CD4-positive, alpha-beta memory T cell (primary cell): Measurements from ENCODE around the gene TMUB2. TPM values are rescaled to one million over a fixed set of nuclear protein-coding genes. Genes with fewer than 3 reads are reported as not detected.

ENCODE experiments used
- CTCF ChIA-PET: fragments of 350-600 bp; sonication (Branson Sonifier 250); formaldehyde crosslinking; loops from one replicate; lab custom pipeline; 2021; ENCODE audit warnings: inconsistent platforms; ENCODE audit not compliant: partially characterized antibody; lab: Charles Lee
- POLR2A ChIA-PET: fragments of 350-600 bp; sonication (Branson Sonifier 250); formaldehyde crosslinking; loops from one replicate; lab custom pipeline; 2021; ENCODE audit not compliant: partially characterized antibody; lab: Charles Lee
- DNase-seq, 5 donors: peaks; one replicate each; pipeline versions ENCODE4 v3.0.0 to v3.0.0-alpha.2; 2020 to 2022; ENCODE audit warnings: mixed read lengths in 1 of 5
- H3K27ac ChIP-seq: one replicate; pipeline ENCODE4 v1.7.0; 2013; ENCODE audit warnings: low read depth, low read length
- H3K27me3 ChIP-seq: 2 replicates; pipeline ENCODE4 v1.7.0; 2013; ENCODE audit warnings: mild to moderate bottlenecking, low read length, moderate library complexity; ENCODE audit not compliant: insufficient read depth
- H3K36me3 ChIP-seq: 2 replicates; pipeline ENCODE4 v1.7.0; 2013; ENCODE audit warnings: mild to moderate bottlenecking, low read length, moderate library complexity; ENCODE audit not compliant: insufficient read depth
- H3K4me1 ChIP-seq: 2 replicates; pipeline ENCODE4 v1.7.0; 2013; ENCODE audit warnings: mild to moderate bottlenecking, low read length, moderate library complexity; ENCODE audit not compliant: insufficient read depth
- H3K4me3 ChIP-seq, 2 donors: one replicate each; pipeline ENCODE4 v1.7.0; 2013; ENCODE audit warnings: low read length in 2 of 2, mild to moderate bottlenecking in 1 of 2
- H3K9me3 ChIP-seq, 2 donors: one replicate each; pipeline ENCODE4 v1.7.0; 2013; ENCODE audit warnings: low read length in 2 of 2, control low read depth in 1 of 2; ENCODE audit not compliant: control insufficient read depth in 1 of 2
- H3K27ac Mint-ChIP-seq, 7 donors: one replicate each; pipeline ENCODE4 v1.8.0; 2020 to 2021; ENCODE audit warnings: mixed read lengths in 7 of 7, mild to moderate bottlenecking in 6 of 7, inconsistent platforms in 3 of 7, moderate library complexity in 3 of 7
- H3K27me3 Mint-ChIP-seq, 2 donors: one replicate each; pipeline ENCODE4 v1.8.0; 2020 to 2021; ENCODE audit warnings: mixed read lengths in 2 of 2
- H3K36me3 Mint-ChIP-seq, 2 donors: one replicate each; pipeline ENCODE4 v1.8.0; 2020 to 2021; ENCODE audit warnings: mixed read lengths in 2 of 2, inconsistent platforms in 1 of 2, mild to moderate bottlenecking in 1 of 2
- H3K4me1 Mint-ChIP-seq, 4 donors: one replicate each; pipeline ENCODE4 v1.8.0; 2020 to 2021; ENCODE audit warnings: mixed read lengths in 4 of 4, mild to moderate bottlenecking in 1 of 4
- H3K4me3 Mint-ChIP-seq, 8 donors: one replicate each; pipeline ENCODE4 v1.8.0; 2020 to 2021; ENCODE audit warnings: mixed read lengths in 8 of 8, mild to moderate bottlenecking in 7 of 8, moderate library complexity in 6 of 8, inconsistent platforms in 3 of 8
- H3K9me3 Mint-ChIP-seq, 8 donors: one replicate each; pipeline ENCODE4 v1.8.0; 2020 to 2021; ENCODE audit warnings: mixed read lengths in 8 of 8, mild to moderate bottlenecking in 5 of 8, inconsistent platforms in 3 of 8, moderate library complexity in 1 of 8
- intact Hi-C: fragments of 100-400 bp; cut with micrococcal nuclease; formaldehyde crosslinking; loops from one replicate; pipeline ENCODE4 v1.15.1; 2023
- polyA plus RNA-seq, 2 donors: library from polyadenylated mRNA; unstranded; fragments of 300-500 nt; fragmentation: Illumina TruSeq; gene quantifications; one replicate each; pipeline ENCODE4 v1.2.3, GENCODE V29; 2021
- total RNA-seq, 2 experiments: library from RNA; stranded (reverse); gene quantifications; one replicate each; pipeline ENCODE4 v1.2.3, GENCODE V29; 2021

TMUB2 gene
- total and polyA plus RNA-seq, 4 experiments from 2014 or later, result 35.3 to 47.9 (median 40.4) TPM

DNA sequence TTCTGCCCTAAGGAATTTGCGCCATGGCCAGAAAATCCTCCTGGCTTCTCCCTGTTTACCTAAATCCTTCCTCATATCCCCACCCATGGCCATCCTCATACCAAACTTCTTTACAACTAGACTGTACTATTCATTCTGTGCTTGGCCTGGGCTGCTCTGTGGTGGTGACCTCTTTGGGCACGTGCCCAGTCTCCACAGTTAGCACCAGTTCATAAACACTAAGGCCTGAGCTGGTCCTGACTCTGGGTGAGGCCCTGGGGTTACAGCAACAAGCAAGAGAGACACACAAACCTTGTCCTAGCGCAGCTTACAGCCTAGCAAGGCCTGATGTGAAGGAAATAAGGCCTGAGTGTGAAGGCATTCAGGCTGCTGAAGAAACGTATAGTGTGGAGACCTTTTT is 16.0 kb downstream of the TMUB2 start:
- Mint-ChIP-seq H3K4me3 (peak overlapping the region in 4 of 8 donors; percentile 1 to 69 (median 44)), H3K9me3 (no peaks in the 10 kb centered on the region), H3K27ac (peak overlapping the region in 6 of 7 donors; percentile 9 to 94 (median 71)), H3K27me3 (no peaks in the 10 kb centered on the region), H3K4me1 (peaks cover 30 to 48% (median 40%) of the 10 kb centered on the region in 4 donors), H3K36me3 (peaks cover 3 to 26% of the 10 kb centered on the region in 2 donors)
- Histone ChIP-seq H3K27me3 (no peaks in the 10 kb centered on the region), H3K36me3 (peaks cover 8% of the 10 kb centered on the region), H3K4me1 (peaks cover 32% of the 10 kb centered on the region), H3K27ac (no peak overlapping the region), H3K4me3 (no peak overlapping the region), H3K9me3 (no peaks in the 10 kb centered on the region)
- intact Hi-C loops, result no loop called here
- DNase-seq, result no peak
- POLR2A ChIA-PET, result interaction anchor here (1.1 to 10.5 kb wide), 4 partner anchors 13 to 143 kb away, joined by 3 to 325 read pairs (median 75); partner anchors contain the start of genes GRN, SLC25A39, TMUB2 and UBTF
- CTCF ChIA-PET, result interaction anchor here (0.6 to 3.8 kb wide), 7 partner anchors 8 to 516 kb away, joined by 3 to 39 read pairs (median 4); partner anchors contain the start of gene TMUB2

- Mint-ChIP-seq H3K36me3 (peaks cover 8 to 29% of the 10 kb centered on the region in 2 donors), H3K9me3 (no peaks in the 10 kb centered on the region), H3K4me1 (peaks cover 26 to 44% (median 35%) of the 10 kb centered on the region in 4 donors), H3K27ac (peak overlapping the region; percentile 58 to 94 (median 87)), H3K27me3 (no peaks in the 10 kb centered on the region), H3K4me3 (peak overlapping the region in 3 of 8 donors; percentile 1 to 53 (median 26))
- intact Hi-C loops, result no loop called here
- peaks cover 26% of the 10 kb centered on the region for H3K4me1 ChIP-seq
- peak; percentile 43 to 60 (median 50) for DNase-seq
- no peaks in the 10 kb centered on the region for H3K27me3 ChIP-seq
- H3K27ac ChIP-seq, result no peak overlapping the region
- no peaks in the 10 kb centered on the region for H3K9me3 ChIP-seq
- H3K36me3 ChIP-seq, result peaks cover 16% of the 10 kb centered on the region
- CTCF ChIA-PET, result interaction anchor here (0.7 to 3.8 kb wide), 14 partner anchors 7 to 358 kb away, joined by 3 to 39 read pairs (median 5); partner anchors contain the start of genes GRN and TMUB2
- no peak overlapping the region for H3K4me3 ChIP-seq
- POLR2A ChIA-PET, result interaction anchor here (0.6 to 10.5 kb wide), 10 partner anchors 11 to 142 kb away, joined by 3 to 325 read pairs (median 5); partner anchors contain the start of genes GRN, HDAC5, SLC25A39 and TMUB2
These were observed 17.1 kb downstream of the TMUB2 start for GRCh38 chr17:44203731-44204440.

- Histone ChIP-seq H3K9me3 (no peaks in the 10 kb centered on the region), H3K4me3 (no peak overlapping the region), H3K27me3 (no peaks in the 10 kb centered on the region), H3K4me1 (peaks cover 30% of the 10 kb centered on the region), H3K27ac (no peak overlapping the region), H3K36me3 (peaks cover 21% of the 10 kb centered on the region)
- H3K27me3 Mint-ChIP-seq, result no peaks in the 10 kb centered on the region
- peaks cover 26 to 45% (median 36%) of the 10 kb centered on the region in 4 donors for H3K4me1 Mint-ChIP-seq
- CTCF ChIA-PET, result interaction anchor here (0.8 to 1.9 kb wide), 11 partner anchors 11 to 141 kb away, joined by 3 to 21 read pairs (median 5); partner anchors contain the start of genes GRN and TMUB2
- POLR2A ChIA-PET, result interaction anchor here (0.6 to 10.5 kb wide), 8 partner anchors 11 to 141 kb away, joined by 3 to 325 read pairs (median 6); partner anchors contain the start of genes GRN, HDAC5, SLC25A39 and TMUB2
- intact Hi-C loops, result no loop called here
- H3K4me3 Mint-ChIP-seq, result no peak overlapping the region
- DNase-seq, result no peak
- no peaks in the 10 kb centered on the region for H3K9me3 Mint-ChIP-seq
- peak overlapping the region in 2 of 7 donors; percentile 29 to 48 for H3K27ac Mint-ChIP-seq
- H3K36me3 Mint-ChIP-seq, result peaks cover 8 to 29% of the 10 kb centered on the region in 2 donors
These were observed 17.7 kb downstream of the TMUB2 start for GRCh38 chr17:44204441-44204882.

- POLR2A ChIA-PET, result interaction anchor here (0.5 to 9.3 kb wide), 6 partner anchors 12 to 139 kb away, joined by 3 to 174 read pairs (median 8); partner anchors contain the start of genes GRN, SLC25A39, TMUB2 and UBTF
These were observed 19.4 kb downstream of the TMUB2 start for GRCh38 chr17:44205962-44206824.

DNA sequence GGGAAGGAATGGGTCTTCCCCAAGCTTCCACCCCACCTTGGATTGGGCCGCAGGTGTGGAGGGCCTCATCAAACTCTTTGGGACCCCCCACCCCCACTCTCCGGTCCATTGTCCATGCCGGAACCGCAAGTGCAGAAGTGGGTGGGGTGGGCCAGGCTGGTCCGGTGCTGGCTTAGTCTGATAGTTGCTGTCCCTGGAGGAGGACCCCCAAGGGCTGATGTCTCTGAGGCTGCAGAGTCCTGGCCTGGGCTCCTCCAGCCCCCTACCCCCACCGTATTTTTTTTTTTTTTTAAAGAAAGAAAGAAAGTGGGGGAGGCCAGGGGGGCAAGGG is 20.0 kb downstream of the TMUB2 start:
- H3K9me3 Mint-ChIP-seq, result no peaks in the 10 kb centered on the region
- POLR2A ChIA-PET, result interaction anchor here (0.5 to 9.3 kb wide), 5 partner anchors 12 to 139 kb away, joined by 3 to 174 read pairs (median 11); partner anchors contain the start of genes GRN, SLC25A39, TMUB2 and UBTF
- CTCF ChIA-PET, result interaction anchor here (1.5 to 3.0 kb wide), 3 partner anchors 10 to 144 kb away, joined by 5 to 19 read pairs (median 9); no protein-coding TSS in a partner anchor
- peak overlapping the region in 1 of 7 donors; percentile 31 for H3K27ac Mint-ChIP-seq
- peaks cover 38% of the 10 kb centered on the region for H3K4me1 ChIP-seq
- H3K4me3 Mint-ChIP-seq, result no peak overlapping the region
- peaks cover 13 to 34% of the 10 kb centered on the region in 2 donors for H3K36me3 Mint-ChIP-seq
- peaks cover 35% of the 10 kb centered on the region for H3K36me3 ChIP-seq
- no peaks in the 10 kb centered on the region for H3K9me3 ChIP-seq
- H3K4me3 ChIP-seq, result no peak overlapping the region
- H3K27me3 Mint-ChIP-seq, result no peaks in the 10 kb centered on the region
- intact Hi-C loops, result no loop called here
- H3K4me1 Mint-ChIP-seq, result peaks cover 22 to 52% (median 31%) of the 10 kb centered on the region in 4 donors
- no peak overlapping the region for H3K27ac ChIP-seq
- no peaks in the 10 kb centered on the region for H3K27me3 ChIP-seq
- no peak for DNase-seq

More at GRCh38 chr17:44205962-44206824, 19.4 kb downstream of the TMUB2 start:
- Histone ChIP-seq H3K4me1 (peaks cover 39% of the 10 kb centered on the region), H3K27ac (no peak overlapping the region), H3K36me3 (peaks cover 31% of the 10 kb centered on the region), H3K9me3 (no peaks in the 10 kb centered on the region), H3K27me3 (no peaks in the 10 kb centered on the region), H3K4me3 (no peak overlapping the region)
- Mint-ChIP-seq H3K4me1 (peaks cover 23 to 48% (median 34%) of the 10 kb centered on the region in 4 donors), H3K9me3 (no peaks in the 10 kb centered on the region), H3K36me3 (peaks cover 13 to 29% of the 10 kb centered on the region in 2 donors), H3K4me3 (no peak overlapping the region), H3K27me3 (no peaks in the 10 kb centered on the region), H3K27ac (peak overlapping the region in 5 of 7 donors; percentile 3 to 64 (median 24))
- DNase-seq, result no peak
- CTCF ChIA-PET, result interaction anchor here (0.6 to 3.0 kb wide), 5 partner anchors 11 to 144 kb away, joined by 3 to 19 read pairs (median 5); partner anchors contain the start of gene GRN
- intact Hi-C loops, result no loop called here

DNA sequence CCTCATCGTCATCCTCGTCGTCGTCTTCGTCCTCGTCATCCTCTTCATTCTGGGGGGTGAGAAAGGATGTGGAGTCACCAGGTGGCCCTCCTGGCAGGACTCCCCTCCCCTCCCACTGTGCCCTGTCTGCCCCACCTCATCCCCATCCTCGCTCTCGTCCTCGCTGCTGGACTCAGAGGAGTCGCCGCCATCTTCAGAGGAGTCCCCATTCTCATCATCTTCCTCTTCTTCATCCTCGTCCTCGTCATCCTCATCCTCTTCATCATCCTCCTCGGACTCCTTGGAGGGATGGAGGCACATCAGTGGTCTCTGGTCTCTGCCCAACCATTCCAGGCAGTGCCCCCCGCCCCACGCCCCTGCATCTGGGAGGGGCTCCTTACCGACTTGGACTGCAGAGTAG is 20.5 kb downstream of the TMUB2 start:
- H3K27me3 Mint-ChIP-seq, result no peaks in the 10 kb centered on the region
- H3K36me3 Mint-ChIP-seq, result peaks cover 13 to 34% of the 10 kb centered on the region in 2 donors
- no peak overlapping the region for H3K4me3 Mint-ChIP-seq
- peaks cover 35% of the 10 kb centered on the region for H3K36me3 ChIP-seq
- no peak overlapping the region for H3K27ac ChIP-seq
- peak overlapping the region in 2 of 7 donors; percentile 37 to 90 for H3K27ac Mint-ChIP-seq
- H3K9me3 ChIP-seq, result no peaks in the 10 kb centered on the region
- CTCF ChIA-PET, result interaction anchor here (3.0 to 6.8 kb wide), 2 partner anchors 10 to 124 kb away, joined by 19 to 107 read pairs; no protein-coding TSS in a partner anchor
- H3K9me3 Mint-ChIP-seq, result no peaks in the 10 kb centered on the region
- H3K27me3 ChIP-seq, result no peaks in the 10 kb centered on the region
- DNase-seq, result no peak
- H3K4me3 ChIP-seq, result no peak overlapping the region
- POLR2A ChIA-PET, result interaction anchor here (1.0 to 15.7 kb wide), 6 partner anchors 8 to 138 kb away, joined by 3 to 325 read pairs (median 60); partner anchors contain the start of genes ATXN7L3, GRN, HDAC5 and SLC25A39
- intact Hi-C loops, result no loop called here
- H3K4me1 Mint-ChIP-seq, result peaks cover 22 to 55% (median 31%) of the 10 kb centered on the region in 4 donors
- H3K4me1 ChIP-seq, result peaks cover 38% of the 10 kb centered on the region
